OCI-LY7 (cell line): ENCODE data around the gene IER3. TPM values are rescaled to one million over a fixed set of nuclear protein-coding genes. Genes with fewer than 3 reads are reported as not detected.

ENCODE experiments used
- BruUV-seq: library from RNA; stranded (reverse); fragments of 400-500 nt; replicated peaks from 2 replicates; lab custom pipeline; 2021; lab: Mats Ljungman, UMichigan
- CTCF ChIA-PET: fragments of 300-600 bp; sonication (Branson Sonifier 250); formaldehyde crosslinking; loops from one replicate; lab custom pipeline; 2022; ENCODE audit warnings: antibody characterized with exemption; ENCODE audit not compliant: unreplicated experiment; lab: Charles Lee
- POLR2A ChIA-PET: fragments of 300-600 bp; sonication (Branson Sonifier 250); formaldehyde crosslinking; loops from one replicate; lab custom pipeline; 2022; ENCODE audit warnings: antibody characterized with exemption; lab: Charles Lee
- DNase-seq: peaks from one replicate; pipeline ENCODE4 v3.0.0-alpha.2; 2015; ENCODE audit warnings: low spot score
- H2AFZ ChIP-seq: fragments of 200-600 bp; sonication (generic), shearing (Covaris generic); 2 replicates; pipeline ENCODE4 v1.6.1; 2014; ENCODE audit warnings: mild to moderate bottlenecking, antibody characterized with exemption, low read length, moderate library complexity
- H3K27ac ChIP-seq: fragments of 200-600 bp; sonication (generic); 2 replicates; pipeline ENCODE4 v1.5.1; 2014; ENCODE audit warnings: mixed run types, low read depth, mild to moderate bottlenecking, moderate library complexity, low read length, inconsistent platforms; ENCODE audit not compliant: poor library complexity, severe bottlenecking
- H3K36me3 ChIP-seq: fragments of 200-600 bp; sonication (generic); 2 replicates; pipeline ENCODE4 v1.6.1; 2014; ENCODE audit warnings: mild to moderate bottlenecking, antibody characterized with exemption, low read length, moderate library complexity, mixed read lengths; ENCODE audit not compliant: insufficient read depth
- H3K4me1 ChIP-seq: fragments of 200-600 bp; sonication (generic); 2 replicates; pipeline ENCODE4 v1.5.1; 2014; ENCODE audit warnings: mild to moderate bottlenecking, low read length; ENCODE audit not compliant: insufficient read depth, poor library complexity, severe bottlenecking
- H3K4me2 ChIP-seq: fragments of 200-600 bp; sonication (generic); 2 replicates; pipeline ENCODE4 v1.6.1; 2014; ENCODE audit warnings: mild to moderate bottlenecking, low read length
- H3K4me3 ChIP-seq: fragments of 200-600 bp; sonication (generic); 2 replicates; pipeline ENCODE4 v1.5.1; 2014; ENCODE audit warnings: mild to moderate bottlenecking, low read depth, low read length; ENCODE audit not compliant: poor library complexity, severe bottlenecking
- H3K79me2 ChIP-seq: fragments of 200-600 bp; sonication (generic); 2 replicates; pipeline ENCODE4 v1.6.1; 2016; ENCODE audit warnings: low read depth, mild to moderate bottlenecking, low read length, moderate library complexity, mixed read lengths; ENCODE audit not compliant: insufficient read depth
- H3K9me2 ChIP-seq: fragments of 200-600 bp; sonication (generic); 2 replicates; pipeline ENCODE4 v1.6.1; 2016; ENCODE audit warnings: mild to moderate bottlenecking, low read length, mixed read lengths; ENCODE audit not compliant: insufficient read depth
- H3K9me3 ChIP-seq: fragments of 200-600 bp; sonication (generic); 2 replicates; pipeline ENCODE4 v1.6.1; 2014; ENCODE audit warnings: mild to moderate bottlenecking, mixed run types, low read length, mixed read lengths
- H4K20me1 ChIP-seq: fragments of 200-600 bp; sonication (generic); 2 replicates; pipeline ENCODE4 v1.6.1; 2014; ENCODE audit warnings: mild to moderate bottlenecking, antibody characterized with exemption, low read length, moderate library complexity, mixed read lengths; ENCODE audit not compliant: insufficient read depth
- EZH2phosphoT487 ChIP-seq: fragments of 200-600 bp; sonication (generic); IDR thresholded peaks from 2 replicates; pipeline ENCODE4 v1.6.1; 2018; ENCODE audit warnings: low read depth, borderline replicate concordance, mild to moderate bottlenecking, mixed run types, antibody characterized with exemption, low read length, moderate library complexity, mixed read lengths
- intact Hi-C: fragments of 100-400 bp; cut with micrococcal nuclease; formaldehyde crosslinking; loops from one replicate; pipeline ENCODE4 v1.10.0; 2022; ENCODE audit not compliant: unreplicated experiment
- total RNA-seq, 2 experiments: library from RNA; depleted of rRNA in 1 of 2; stranded (reverse); fragments of >200 nt in 1 of 2; shearing (Covaris generic) in 1 of 2; gene quantifications; 2 replicates each; pipeline ENCODE4 v1.2.3, GENCODE V29; 2014 to 2022
- TF ChIP-seq, protein P1 (sequence below): fragments of 200-600 bp; sonication (generic); conservative IDR thresholded peaks from 2 replicates; pipeline ENCODE4 v1.5.1; 2014; ENCODE audit warnings: mild to moderate bottlenecking, antibody characterized with exemption, low read length, moderate library complexity, mixed read lengths

Gene IER3
- total RNA-seq, 2 experiments from 2014 or later = 1.3 to 2.8 TPM

GRCh38 chr6:30775104-30775503 is 30.8 kb upstream of the IER3 start:
- H3K4me1 ChIP-seq = no peaks in the 10 kb centered on the region
- H3K79me2 ChIP-seq = no peaks in the 10 kb centered on the region
- H2AFZ ChIP-seq = no peak overlapping the region
- H3K27ac ChIP-seq = no peak overlapping the region
- ChIA-PET CTCF (no interaction called here), POLR2A (interaction anchor here (0.6 to 0.7 kb wide), 4 partner anchors 146 to 670 kb away, joined by 3 to 4 read pairs (median 3); no protein-coding TSS in a partner anchor)
- intact Hi-C loops = no loop called here
- no peaks in the 10 kb centered on the region for H4K20me1 ChIP-seq
- H3K4me3 ChIP-seq = no peak overlapping the region
- no TSS peak for BruUV-seq
- DNase-seq = no peak
- no peaks in the 10 kb centered on the region for H3K36me3 ChIP-seq
- H3K9me3 ChIP-seq = no peaks in the 10 kb centered on the region
- TF ChIP-seq, protein P1, sequence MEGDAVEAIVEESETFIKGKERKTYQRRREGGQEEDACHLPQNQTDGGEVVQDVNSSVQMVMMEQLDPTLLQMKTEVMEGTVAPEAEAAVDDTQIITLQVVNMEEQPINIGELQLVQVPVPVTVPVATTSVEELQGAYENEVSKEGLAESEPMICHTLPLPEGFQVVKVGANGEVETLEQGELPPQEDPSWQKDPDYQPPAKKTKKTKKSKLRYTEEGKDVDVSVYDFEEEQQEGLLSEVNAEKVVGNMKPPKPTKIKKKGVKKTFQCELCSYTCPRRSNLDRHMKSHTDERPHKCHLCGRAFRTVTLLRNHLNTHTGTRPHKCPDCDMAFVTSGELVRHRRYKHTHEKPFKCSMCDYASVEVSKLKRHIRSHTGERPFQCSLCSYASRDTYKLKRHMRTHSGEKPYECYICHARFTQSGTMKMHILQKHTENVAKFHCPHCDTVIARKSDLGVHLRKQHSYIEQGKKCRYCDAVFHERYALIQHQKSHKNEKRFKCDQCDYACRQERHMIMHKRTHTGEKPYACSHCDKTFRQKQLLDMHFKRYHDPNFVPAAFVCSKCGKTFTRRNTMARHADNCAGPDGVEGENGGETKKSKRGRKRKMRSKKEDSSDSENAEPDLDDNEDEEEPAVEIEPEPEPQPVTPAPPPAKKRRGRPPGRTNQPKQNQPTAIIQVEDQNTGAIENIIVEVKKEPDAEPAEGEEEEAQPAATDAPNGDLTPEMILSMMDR = no peak
- no peak for TF ChIP-seq EZH2phosphoT487
- H3K4me2 ChIP-seq = no peak overlapping the region
- H3K9me2 ChIP-seq = no peaks in the 10 kb centered on the region

GRCh38 chr6:30774701-30775100 is 30.4 kb upstream of the IER3 start:
- Histone ChIP-seq H3K9me3 (no peaks in the 10 kb centered on the region), H3K79me2 (no peaks in the 10 kb centered on the region), H3K4me3 (no peak overlapping the region)

GRCh38 chr6:30770592-30770991 is 26.2 kb upstream of the IER3 start:
- POLR2A ChIA-PET = no interaction called here
- no peak for DNase-seq
- no peaks in the 10 kb centered on the region for H3K79me2 ChIP-seq
- TF ChIP-seq, protein P1 = no peak
- no peak for TF ChIP-seq EZH2phosphoT487
- H2AFZ ChIP-seq = no peak overlapping the region
- CTCF ChIA-PET = no interaction called here
- no peaks in the 10 kb centered on the region for H4K20me1 ChIP-seq
- H3K27ac ChIP-seq = no peak overlapping the region
- H3K9me3 ChIP-seq = no peaks in the 10 kb centered on the region
- H3K4me3 ChIP-seq = no peak overlapping the region
- BruUV-seq = no TSS peak
- intact Hi-C loops = no loop called here
- H3K4me1 ChIP-seq = peaks cover 8% of the 10 kb centered on the region
- H3K4me2 ChIP-seq = no peak overlapping the region
- H3K9me2 ChIP-seq = no peaks in the 10 kb centered on the region
- H3K36me3 ChIP-seq = no peaks in the 10 kb centered on the region

More at GRCh38 chr6:30774701-30775100, 30.4 kb upstream of the IER3 start:
- Histone ChIP-seq H3K27ac (no peak overlapping the region), H3K4me2 (no peak overlapping the region), H4K20me1 (no peaks in the 10 kb centered on the region), H2AFZ (no peak overlapping the region), H3K36me3 (no peaks in the 10 kb centered on the region), H3K9me2 (no peaks in the 10 kb centered on the region), H3K4me1 (no peaks in the 10 kb centered on the region)
- CTCF ChIA-PET = no interaction called here
- no TSS peak for BruUV-seq
- TF ChIP-seq EZH2phosphoT487 = no peak
- TF ChIP-seq, protein P1 = no peak
- POLR2A ChIA-PET = interaction anchor here (0.6 kb wide), 2 partner anchors 145 to 670 kb away, joined by 3 read pairs; no protein-coding TSS in a partner anchor
- intact Hi-C loops = no loop called here
- no peak for DNase-seq
